ENCODE results near the gene GORASP2. TPM values are rescaled to one million over a fixed set of nuclear protein-coding genes. Genes with fewer than 3 reads are reported as not detected.
A peak's percentile ranks its signal among the peaks of the same experiment; 100 is the strongest.

GORASP2 gene
- total RNA-seq, 2 experiments from 2014 or later: 87.3 to 95.7 TPM

- Mint-ChIP-seq H3K27me3 (no peaks in the 10 kb centered on the region), H3K4me1 (ENCODE audit: low read depth) (peaks cover 12% of the 10 kb centered on the region), H3K36me3 (ENCODE audit: low read depth) (no peaks in the 10 kb centered on the region), H3K9me3 (no peaks in the 10 kb centered on the region), H3K4me3 (peak overlapping the region; percentile 86), H3K27ac (peak overlapping the region; percentile 54)
- Histone ChIP-seq H3K27me3 (ENCODE audit: control insufficient read depth in 1 of 2, insufficient read depth in 2 of 2, low read length in 2 of 2) (no peaks in the 10 kb centered on the region), H3K4me1 (ENCODE audit: insufficient read depth, low read length) (peaks cover 16% of the 10 kb centered on the region), H3K36me3 (ENCODE audit: insufficient read depth, low read length) (no peaks in the 10 kb centered on the region), H3K9me3 (ENCODE audit: control insufficient read depth in 1 of 2, insufficient read depth in 1 of 2, low read length in 2 of 2) (no peaks in the 10 kb centered on the region), H3K4me3 (ENCODE audit: low read length) (peak overlapping the region; percentile 86), H3K27ac (ENCODE audit: low read depth in 1 of 2, low read length in 2 of 2) (peak overlapping the region in 1 of 2 donors; percentile 31)
- POLR2A ChIA-PET: interaction anchor here (0.9 to 3.7 kb wide), 7 partner anchors 44 to 461 kb away, joined by 3 to 29 read pairs (median 12); partner anchors contain the start of genes DCAF17, GORASP2, METTL8 and TLK1
- intact Hi-C loops (cut with DNase I, micrococcal nuclease): loop anchor here (1.0 to 10.0 kb wide), 6 partner anchors 45 to 443 kb away; no protein-coding TSS in a partner anchor
- CTCF ChIA-PET: interaction anchor here (0.7 to 3.5 kb wide), 21 partner anchors 10 to 462 kb away, joined by 3 to 30 read pairs (median 4); partner anchors contain the start of genes DCAF17, GORASP2 and METTL8
- ATAC-seq (ENCODE audit: poor library complexity): no peak
- no peak for TF ChIP-seq CTCF (IDR thresholded peaks at IDR 0.05)
- no peak for DNase-seq
Observed at GRCh38 chr2:170973225-170973491, 44.1 kb downstream of the GORASP2 start.

- ATAC-seq (ENCODE audit: poor library complexity) (peak; percentile 93), DNase-seq (peak; percentile 81 to 96 (median 84))
- Histone ChIP-seq H3K4me3 (ENCODE audit: low read length) (peak overlapping the region; percentile 86), H3K36me3 (ENCODE audit: insufficient read depth, low read length) (no peaks in the 10 kb centered on the region), H3K4me1 (ENCODE audit: insufficient read depth, low read length) (peaks cover 16% of the 10 kb centered on the region), H3K27ac (ENCODE audit: low read depth in 1 of 2, low read length in 2 of 2) (peak overlapping the region in 1 of 2 donors; percentile 41), H3K9me3 (ENCODE audit: control insufficient read depth in 1 of 2, insufficient read depth in 1 of 2, low read length in 2 of 2) (no peaks in the 10 kb centered on the region), H3K27me3 (ENCODE audit: control insufficient read depth in 1 of 2, insufficient read depth in 2 of 2, low read length in 2 of 2) (no peaks in the 10 kb centered on the region)
- Mint-ChIP-seq H3K4me3 (peak overlapping the region; percentile 86), H3K9me3 (no peaks in the 10 kb centered on the region), H3K27me3 (no peaks in the 10 kb centered on the region), H3K36me3 (ENCODE audit: low read depth) (no peaks in the 10 kb centered on the region), H3K27ac (peak overlapping the region; percentile 54), H3K4me1 (ENCODE audit: low read depth) (peaks cover 12% of the 10 kb centered on the region)
- intact Hi-C loops (cut with DNase I, micrococcal nuclease): loop anchor here (1.0 to 10.0 kb wide), 6 partner anchors 45 to 443 kb away; no protein-coding TSS in a partner anchor
- TF ChIP-seq CTCF (IDR thresholded peaks at IDR 0.05): peak; percentile 72
- POLR2A ChIA-PET: interaction anchor here (0.6 to 3.7 kb wide), 8 partner anchors 44 to 460 kb away, joined by 3 to 29 read pairs (median 10); partner anchors contain the start of genes DCAF17, GORASP2, METTL8 and TLK1
- CTCF ChIA-PET: interaction anchor here (0.7 to 3.5 kb wide), 21 partner anchors 10 to 462 kb away, joined by 3 to 30 read pairs (median 4); partner anchors contain the start of genes DCAF17, GORASP2 and METTL8
Observed at GRCh38 chr2:170973492-170974303, 44.6 kb downstream of the GORASP2 start.

- Mint-ChIP-seq H3K36me3 (ENCODE audit: low read depth) (no peaks in the 10 kb centered on the region), H3K9me3 (no peaks in the 10 kb centered on the region), H3K27me3 (no peaks in the 10 kb centered on the region), H3K4me1 (ENCODE audit: low read depth) (peaks cover 12% of the 10 kb centered on the region), H3K4me3 (peak overlapping the region; percentile 75), H3K27ac (peak overlapping the region; percentile 54)
- DNase-seq: peak in 1 of 14 experiments; percentile 24
- intact Hi-C loops (cut with DNase I, micrococcal nuclease): loop anchor here in 1 of 2 experiments (10.0 kb wide), 1 partner anchor 350 kb away; no protein-coding TSS in a partner anchor
- ATAC-seq (ENCODE audit: poor library complexity): no peak
- CTCF ChIA-PET: interaction anchor here (0.8 to 3.5 kb wide), 4 partner anchors 45 to 442 kb away, joined by 3 to 30 read pairs (median 10); partner anchors contain the start of gene GORASP2
- Histone ChIP-seq H3K4me1 (ENCODE audit: insufficient read depth, low read length) (peaks cover 16% of the 10 kb centered on the region), H3K36me3 (ENCODE audit: insufficient read depth, low read length) (no peaks in the 10 kb centered on the region), H3K27me3 (ENCODE audit: control insufficient read depth in 1 of 2, insufficient read depth in 2 of 2, low read length in 2 of 2) (no peaks in the 10 kb centered on the region), H3K9me3 (ENCODE audit: control insufficient read depth in 1 of 2, insufficient read depth in 1 of 2, low read length in 2 of 2) (no peaks in the 10 kb centered on the region), H3K4me3 (ENCODE audit: low read length) (peak overlapping the region; percentile 86), H3K27ac (ENCODE audit: low read depth in 1 of 2, low read length in 2 of 2) (no peak overlapping the region)
- no peak for TF ChIP-seq CTCF (IDR thresholded peaks at IDR 0.05)
- POLR2A ChIA-PET: interaction anchor here (0.6 to 3.7 kb wide), 5 partner anchors 45 to 287 kb away, joined by 3 to 29 read pairs (median 12); partner anchors contain the start of genes GORASP2 and TLK1
Observed at GRCh38 chr2:170974304-170974993, 45.4 kb downstream of the GORASP2 start.

Measured in CD4-positive, alpha-beta T cell (primary cell).